ENCODE measurements around the gene MAP1A.

DNA sequence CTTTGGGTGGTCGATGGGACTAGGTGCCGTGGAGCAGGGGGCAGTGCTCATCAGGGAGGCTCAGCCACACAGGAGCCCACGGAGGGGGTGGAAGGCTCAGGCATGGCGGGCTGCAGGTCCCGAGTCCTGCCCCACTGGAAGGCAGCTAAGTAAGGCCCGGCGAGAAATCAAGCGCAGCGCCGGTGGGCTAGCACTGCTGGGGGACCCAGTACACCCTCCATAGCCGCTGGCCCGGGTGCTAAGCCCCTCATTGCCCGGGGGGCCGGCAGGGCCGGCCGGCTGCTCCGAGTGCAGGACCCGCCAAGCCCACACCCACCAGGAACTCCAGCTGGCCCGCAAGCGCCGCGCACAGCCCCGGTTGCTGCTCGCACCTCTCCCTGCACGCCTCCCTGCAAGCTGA, 43.5 kb upstream of the MAP1A start:
- TF ChIP-seq, protein P1, sequence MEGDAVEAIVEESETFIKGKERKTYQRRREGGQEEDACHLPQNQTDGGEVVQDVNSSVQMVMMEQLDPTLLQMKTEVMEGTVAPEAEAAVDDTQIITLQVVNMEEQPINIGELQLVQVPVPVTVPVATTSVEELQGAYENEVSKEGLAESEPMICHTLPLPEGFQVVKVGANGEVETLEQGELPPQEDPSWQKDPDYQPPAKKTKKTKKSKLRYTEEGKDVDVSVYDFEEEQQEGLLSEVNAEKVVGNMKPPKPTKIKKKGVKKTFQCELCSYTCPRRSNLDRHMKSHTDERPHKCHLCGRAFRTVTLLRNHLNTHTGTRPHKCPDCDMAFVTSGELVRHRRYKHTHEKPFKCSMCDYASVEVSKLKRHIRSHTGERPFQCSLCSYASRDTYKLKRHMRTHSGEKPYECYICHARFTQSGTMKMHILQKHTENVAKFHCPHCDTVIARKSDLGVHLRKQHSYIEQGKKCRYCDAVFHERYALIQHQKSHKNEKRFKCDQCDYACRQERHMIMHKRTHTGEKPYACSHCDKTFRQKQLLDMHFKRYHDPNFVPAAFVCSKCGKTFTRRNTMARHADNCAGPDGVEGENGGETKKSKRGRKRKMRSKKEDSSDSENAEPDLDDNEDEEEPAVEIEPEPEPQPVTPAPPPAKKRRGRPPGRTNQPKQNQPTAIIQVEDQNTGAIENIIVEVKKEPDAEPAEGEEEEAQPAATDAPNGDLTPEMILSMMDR (IDR thresholded peaks at IDR 0.05), result no peak
- no peak for TF ChIP-seq POLR2A (IDR thresholded peaks at IDR 0.05)
